ENCODE data around the gene IMMP2L.
A peak's percentile ranks its signal among the peaks of the same experiment; 100 is the strongest.
"Not testable (repeated sequence)": the region's sequence is repeated elsewhere in the genome, so short reads cannot be mapped to it uniquely, and the experiment has no call there.

IMMP2L gene

DNA sequence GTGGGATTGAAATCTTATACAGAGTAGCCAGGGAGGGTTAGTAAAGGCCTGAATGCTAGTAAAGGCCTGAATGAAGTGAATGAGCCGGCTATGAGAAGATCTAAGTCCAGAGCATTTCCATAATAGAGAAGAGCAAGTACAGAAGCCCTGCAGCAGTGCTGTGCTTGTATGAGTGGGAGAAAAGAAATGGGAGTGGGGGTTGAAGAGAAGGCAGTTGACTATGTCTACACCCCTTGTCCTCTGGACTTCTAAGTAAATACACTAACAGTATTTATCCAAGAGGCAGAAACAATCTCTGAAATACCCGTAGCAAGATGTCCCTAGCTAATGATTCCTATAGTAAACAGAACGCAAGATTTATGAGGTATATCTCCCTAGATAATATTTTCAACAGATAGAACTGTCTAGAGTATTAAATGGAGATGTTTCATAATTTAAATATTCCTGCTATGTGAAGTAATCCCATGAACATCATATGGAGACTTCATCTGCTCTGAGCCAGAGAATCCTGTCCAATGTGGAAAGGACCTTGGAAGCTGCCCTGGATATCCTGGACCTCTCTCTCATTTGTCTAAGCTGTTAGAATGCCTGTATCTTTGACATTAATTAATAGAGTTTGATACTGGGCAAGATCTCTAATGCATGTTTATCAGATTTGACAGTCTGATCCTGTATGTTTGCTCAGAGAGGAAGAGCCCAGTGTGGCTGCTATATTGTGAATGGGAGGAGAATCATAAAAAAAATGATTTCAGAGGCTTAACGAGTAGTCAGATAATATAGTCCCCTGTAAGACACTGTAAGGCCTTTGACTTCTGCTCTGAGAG is 299.8 kb downstream of the IMMP2L start:
- DNase-seq, result peak; percentile 29

DNA sequence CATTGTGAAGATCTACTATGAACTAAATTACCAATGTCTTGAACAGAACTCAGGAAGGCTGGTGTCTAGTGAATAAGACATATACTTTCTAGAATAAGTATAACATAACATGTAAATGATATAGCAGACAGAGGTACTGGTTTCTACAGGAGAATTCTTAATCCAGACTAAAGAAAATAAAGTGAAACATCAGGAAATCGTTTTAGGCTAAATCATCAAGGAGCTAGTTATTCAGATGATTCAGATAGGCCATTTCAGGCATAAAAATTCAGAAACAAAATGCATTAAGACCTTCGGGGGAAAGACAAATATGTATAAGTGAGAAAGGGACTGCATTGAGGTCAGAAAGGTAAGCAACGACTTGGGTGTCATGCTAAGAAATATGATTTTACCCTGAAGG is 300.8 kb downstream of the IMMP2L start:
- DNase-seq, result peak; percentile 28

DNA sequence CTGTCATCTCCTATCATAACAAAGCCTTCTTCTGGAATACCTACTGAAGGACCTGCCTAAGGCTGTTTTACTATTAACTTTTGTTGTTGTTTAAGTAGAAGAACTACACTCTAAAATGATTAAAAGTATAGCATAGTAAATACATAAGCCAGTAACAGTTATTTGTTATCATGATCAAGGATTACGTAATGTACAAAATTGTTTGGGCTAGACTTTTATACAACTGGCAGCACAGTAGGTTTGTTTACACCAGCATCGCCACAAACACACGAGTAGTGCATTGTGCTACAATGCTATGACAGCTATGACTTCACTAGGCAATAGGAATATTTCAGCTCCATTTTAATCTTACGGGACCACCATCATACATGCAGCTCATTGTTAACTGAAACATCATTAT is 302.3 kb downstream of the IMMP2L start:
- DNase-seq, result no peak

DNA sequence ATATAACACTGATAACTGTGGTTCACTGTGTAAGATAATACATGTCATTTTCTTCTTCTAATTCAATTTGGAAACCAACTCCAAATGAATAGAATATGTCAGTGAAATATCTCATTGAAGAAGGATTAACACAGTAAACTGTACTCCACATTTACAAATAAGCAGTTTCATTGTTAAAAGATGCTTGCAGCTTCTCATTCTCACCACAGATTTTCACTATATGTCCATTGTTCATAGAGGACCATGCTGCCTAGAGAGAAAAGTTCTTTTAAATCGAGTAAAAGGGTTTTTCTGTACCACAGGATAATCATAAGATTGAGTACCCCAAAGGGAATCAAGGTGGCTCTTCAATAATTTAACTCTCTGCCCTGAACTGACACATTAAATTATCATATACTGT is 305.9 kb downstream of the IMMP2L start:
- DNase-seq, result no peak

DNA sequence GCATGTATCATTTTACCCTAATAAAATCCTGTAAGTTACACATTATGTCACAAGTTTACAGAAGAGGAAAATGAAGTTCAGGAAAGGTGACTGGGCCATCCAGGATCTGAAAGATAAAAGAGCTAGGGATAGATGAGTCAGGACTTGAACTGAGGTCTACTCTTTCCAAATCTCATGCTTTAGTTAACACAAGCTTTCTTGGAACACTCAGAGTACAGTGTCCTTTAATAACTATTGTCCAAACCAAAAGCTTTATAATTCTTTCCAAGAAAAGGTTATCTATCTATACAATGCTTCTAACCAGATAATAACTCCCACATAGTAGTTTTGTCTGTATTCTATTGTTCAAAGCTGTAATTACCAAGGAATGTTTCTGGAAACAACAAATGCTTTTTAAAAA is 306.7 kb downstream of the IMMP2L start:
- no peak for DNase-seq

DNA sequence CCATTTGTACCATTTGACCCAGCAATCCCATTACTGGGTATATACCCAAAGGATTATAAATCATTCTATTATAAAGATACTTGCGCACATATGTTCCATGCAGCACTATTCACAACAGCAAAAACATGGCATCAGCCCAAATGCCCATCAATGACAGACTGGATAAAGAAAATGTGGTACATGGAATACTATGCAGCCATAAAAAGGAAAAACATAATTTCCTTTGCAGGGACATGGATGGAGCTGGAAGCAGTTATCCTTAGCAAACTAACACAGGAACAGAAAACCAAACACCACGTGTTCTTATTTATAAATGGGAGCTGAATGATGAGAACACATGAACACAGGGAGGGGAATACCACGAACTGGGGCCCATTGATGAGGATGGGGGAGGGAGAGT is 310.9 kb downstream of the IMMP2L start:
- not testable (repeated sequence) for DNase-seq

DNA sequence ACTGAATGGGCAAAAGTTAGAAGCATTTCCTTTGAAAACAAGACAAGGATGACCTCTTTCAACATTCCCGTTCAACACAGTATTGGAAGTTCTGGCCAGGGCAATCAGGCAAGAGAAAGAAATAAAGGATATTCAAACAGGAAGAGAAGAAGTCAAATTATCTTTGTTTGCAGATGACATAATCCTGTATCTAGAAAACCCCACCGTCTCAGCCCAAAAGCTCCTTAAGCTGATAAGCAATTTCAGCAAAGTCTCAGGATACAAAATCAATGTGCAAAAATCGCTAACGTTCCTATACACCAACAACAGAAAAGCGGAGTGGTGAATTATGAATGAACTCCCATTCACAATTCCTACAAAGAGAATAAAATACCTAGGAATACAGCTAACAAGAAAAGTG is 312.5 kb downstream of the IMMP2L start:
- not testable (repeated sequence) for DNase-seq

DNA sequence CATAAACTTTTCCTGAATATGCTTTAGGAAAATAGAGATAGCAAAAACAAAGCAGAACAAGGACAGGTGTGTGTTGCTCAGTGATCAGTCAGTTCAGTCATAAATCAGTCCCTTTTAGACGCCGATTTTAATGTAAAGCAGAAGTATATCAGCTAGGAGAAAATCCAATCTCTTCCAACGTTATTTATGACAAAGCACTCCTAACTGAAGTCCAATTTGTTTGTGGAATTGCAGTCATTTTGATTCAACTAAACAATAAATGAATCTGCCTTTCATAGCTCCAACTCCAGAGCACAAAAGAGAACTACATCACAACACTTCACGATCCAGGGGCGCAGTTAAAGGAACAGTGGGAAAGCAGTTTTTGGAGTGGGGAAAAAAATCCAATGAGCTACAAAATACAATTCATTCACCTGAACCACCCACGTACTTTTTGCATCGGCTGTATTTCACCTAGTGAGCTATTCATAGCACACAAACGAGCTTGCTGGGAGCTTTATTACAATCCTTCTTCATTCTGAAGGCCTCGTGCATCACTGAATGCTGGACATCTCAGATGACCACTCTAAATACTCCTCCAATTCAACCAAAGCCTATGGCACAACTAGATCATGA is 320.0 kb downstream of the IMMP2L start:
- no peak for DNase-seq

DNA sequence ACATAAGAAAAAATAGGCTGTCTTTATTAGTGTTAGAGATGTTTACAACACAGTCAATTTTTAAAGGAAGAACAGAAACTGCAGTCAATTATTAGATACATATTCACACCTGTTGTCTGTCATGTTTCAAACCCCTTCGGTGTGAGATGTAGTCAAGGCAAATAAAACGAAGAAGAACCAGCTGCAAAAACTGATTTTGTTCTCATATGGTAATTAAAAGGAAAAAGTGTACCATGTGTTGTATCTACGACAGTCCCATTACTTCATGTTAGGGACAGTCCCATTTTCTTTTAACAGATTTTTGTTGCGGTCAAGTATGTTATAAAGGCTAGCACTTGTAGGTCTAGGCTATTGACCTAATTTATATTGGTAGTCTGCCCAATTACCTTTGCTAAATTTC is 321.9 kb downstream of the IMMP2L start:
- no peak for DNase-seq

DNA sequence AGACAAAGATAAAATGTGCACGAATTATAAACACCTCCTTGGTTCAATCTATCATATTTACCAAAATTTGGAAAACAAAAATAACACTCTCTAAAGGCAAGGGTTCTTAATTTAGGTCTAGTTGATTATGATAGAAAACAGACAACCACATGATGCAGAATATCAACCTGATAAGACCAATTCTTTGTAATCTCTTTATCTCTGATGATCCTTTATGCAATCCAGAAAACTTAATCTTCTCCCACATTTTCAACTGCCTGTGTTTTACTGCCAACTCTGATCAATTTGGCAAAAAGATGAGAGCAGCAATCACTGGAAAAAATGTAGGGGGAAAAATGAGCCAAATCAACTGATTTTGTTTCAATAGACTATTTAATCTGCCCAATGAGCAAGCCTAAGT is 322.9 kb downstream of the IMMP2L start:
- no peak for DNase-seq

DNA sequence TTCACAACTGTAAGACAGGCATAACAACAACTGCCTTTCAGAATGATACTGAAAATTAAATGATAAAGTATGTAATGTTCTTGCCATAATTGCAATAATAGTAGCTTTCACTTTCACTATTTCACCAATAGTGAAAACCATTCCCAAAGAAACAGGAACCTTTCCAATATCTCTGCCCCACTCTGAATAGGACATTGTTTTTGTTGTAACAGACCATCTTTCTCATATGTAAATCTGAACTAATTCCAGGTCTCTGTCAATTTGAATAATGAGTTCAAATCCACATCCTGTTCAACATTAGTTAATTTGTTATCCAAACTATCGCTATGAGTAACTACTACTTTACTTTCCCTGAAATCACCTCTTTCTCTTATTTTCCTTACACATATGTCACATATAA is 323.4 kb downstream of the IMMP2L start:
- peak; percentile 28 for DNase-seq

DNA sequence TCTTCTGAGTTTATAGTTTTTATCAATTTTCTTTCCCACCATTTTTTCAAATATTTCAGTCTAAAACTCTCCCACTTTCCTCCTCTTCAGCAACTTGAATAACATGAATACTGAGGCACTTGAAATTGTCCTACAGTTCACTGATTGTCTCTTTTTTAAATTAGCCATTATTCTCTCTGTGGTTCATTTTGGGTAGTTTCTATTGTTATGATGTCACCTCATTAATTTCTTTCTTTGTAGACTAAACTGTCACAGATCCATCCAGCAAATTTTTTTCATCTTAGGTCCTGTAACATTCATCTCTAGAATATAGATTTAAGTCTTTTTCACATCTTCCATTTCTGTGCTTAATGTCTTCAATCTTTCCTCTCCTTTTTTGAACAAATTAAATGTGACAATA is 326.6 kb downstream of the IMMP2L start:
- DNase-seq, result no peak

DNA sequence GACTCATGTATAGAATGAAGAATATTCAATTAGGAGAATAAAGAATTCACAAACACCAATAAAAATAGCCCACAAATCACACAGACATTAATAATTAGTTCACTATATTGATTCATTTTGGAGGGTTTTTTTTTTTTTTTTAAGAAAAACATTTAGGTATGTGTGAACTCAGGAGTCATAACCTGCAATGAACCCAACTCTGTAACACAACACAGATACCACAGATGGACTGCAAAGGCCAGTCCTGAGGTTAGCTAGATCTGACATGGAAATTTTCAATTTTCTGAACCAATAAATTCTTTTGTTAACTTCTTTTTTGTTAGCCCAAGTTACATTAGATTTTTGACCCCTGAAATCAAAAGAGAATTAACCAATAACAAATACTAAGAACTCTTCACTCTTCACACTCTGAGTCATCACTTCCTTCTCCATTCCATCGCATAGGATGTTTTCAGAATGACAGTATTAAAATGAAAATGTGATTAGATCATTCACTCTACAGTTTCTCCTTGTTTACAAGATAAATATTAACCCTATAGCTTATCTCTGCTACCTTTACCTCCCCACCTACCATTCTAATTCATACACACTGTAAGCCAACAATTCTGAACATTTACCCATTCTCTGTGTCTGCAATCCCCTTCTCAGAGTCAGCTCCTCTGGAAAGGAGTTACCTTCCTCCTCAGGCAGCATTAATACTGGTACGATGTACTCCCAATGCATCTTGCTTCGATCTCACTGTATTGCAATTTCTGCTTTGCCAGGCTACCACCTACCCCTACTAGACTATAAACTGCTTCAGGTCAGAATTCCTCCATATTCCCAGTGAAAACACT is 329.8 kb downstream of the IMMP2L start:
- DNase-seq, result peak; percentile 68

DNA sequence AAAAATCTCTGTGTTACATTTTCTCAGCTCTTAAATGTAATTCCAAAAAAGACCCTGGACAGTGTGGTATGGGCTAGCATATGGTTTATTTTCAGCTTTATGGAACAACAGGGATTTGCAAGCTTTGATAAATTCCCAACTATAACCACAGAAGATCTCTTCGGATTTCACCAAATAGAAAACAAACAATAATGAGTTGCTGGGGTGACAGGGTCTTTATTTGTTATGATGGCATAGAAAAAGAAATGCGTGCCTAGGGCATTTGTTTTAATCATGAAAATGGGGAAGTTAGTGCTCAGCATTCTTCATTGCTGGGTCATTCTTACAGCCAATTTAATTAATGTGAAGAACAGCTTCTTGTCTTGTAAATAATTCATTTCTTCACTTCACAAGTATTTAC is 332.4 kb downstream of the IMMP2L start:
- peak; percentile 28 for DNase-seq

DNA sequence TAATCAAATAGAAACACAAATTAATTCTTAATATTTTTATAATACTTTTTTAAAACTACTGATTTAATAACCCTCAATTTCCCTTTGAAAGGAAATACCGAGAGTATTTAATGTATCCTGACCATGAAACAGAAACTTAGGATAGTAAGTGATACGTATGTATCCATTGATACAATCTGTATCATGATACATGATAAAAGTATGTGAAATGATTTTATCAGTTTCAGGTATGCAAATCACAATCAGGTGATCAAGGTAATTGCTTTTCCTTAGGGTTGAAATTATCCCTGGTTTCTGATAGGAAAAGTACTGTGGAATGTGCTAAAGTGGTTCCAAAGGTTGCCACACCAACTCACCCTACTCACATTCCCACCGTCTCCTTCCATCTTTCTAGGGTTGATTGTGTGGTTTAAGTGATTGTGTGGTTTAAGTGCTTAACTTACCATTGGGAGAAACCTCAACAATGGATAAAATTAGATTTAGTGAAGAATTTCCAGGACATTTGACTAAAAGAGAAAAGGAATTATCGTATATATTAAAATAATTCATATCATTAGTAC is 333.0 kb downstream of the IMMP2L start:
- DNase-seq, result no peak

DNA sequence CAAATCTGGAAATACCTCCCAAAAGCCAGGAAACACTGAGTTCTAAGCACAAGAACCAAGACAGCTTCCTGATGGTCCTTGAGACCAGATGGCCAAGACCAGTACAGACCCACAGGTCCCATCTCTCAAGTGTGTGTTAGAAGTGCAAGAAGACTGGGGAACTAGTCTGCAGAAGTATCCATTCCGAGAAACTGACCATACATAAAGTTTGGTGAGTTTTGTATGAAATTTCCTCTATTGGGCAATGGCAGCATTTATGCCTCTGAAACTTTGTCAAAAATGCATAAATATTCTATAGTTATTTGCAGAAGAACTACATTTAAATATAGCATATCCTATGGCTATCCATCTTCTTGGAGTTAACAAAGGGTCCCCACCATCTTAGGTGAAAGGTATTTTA is 333.9 kb downstream of the IMMP2L start:
- DNase-seq, result no peak

DNA sequence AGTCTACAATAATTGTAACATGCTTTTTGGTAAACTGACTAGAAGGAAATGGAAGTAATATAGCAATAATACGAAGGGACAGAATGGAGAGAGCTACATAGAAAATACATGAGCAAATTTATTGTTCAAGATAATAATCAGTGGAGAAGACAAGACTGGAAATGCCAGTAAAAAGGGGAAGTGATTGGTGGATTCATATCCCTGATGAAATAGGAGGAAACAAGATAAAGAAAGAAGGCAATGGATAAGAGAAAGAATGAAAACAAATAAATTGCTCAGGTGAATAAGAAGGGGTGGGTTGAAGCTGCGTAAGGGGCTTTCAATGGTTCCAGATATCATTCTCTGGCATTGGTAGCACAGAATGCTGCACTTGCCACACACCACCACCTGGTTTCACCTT is 335.5 kb downstream of the IMMP2L start:
- no peak for DNase-seq

DNA sequence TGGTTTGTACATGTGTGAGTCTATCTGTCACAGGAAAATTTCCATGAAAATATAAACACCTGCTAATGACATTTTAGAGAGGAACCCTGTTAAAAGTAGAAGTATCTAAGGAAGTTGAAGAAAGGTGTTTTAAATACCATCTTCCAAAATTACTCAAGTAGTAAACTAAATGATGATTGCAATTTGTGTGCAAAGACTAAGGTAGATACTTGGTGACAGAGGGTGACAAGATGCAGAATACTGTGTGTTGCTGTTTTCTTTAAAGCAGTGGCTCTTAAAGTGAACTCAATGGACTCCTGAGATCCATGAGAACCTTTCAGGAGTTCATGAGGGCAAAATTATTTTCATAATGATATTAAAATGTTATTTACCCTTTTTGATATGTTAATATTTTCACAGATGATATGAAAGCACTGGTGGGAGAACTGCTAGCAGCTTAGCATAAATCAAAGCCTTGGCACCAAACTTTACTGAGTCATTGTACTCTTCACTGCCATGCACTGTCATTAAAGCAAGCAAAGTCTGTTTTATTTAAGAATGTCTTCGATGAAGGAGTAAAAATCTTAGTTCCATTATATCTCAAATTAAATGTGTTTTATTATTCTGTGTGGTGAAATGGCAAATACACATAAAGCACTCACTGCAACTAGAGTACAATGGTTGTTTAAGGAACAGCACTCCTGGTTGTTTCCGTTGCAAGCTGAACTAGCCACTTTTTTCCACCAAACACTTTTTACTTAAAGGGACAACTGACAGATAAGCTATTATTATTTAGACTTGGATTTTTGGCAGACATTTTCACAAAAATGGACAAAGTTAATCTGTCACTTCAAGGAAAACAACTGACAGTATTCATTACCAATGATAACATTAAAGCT is 337.7 kb downstream of the IMMP2L start:
- DNase-seq, result no peak

DNA sequence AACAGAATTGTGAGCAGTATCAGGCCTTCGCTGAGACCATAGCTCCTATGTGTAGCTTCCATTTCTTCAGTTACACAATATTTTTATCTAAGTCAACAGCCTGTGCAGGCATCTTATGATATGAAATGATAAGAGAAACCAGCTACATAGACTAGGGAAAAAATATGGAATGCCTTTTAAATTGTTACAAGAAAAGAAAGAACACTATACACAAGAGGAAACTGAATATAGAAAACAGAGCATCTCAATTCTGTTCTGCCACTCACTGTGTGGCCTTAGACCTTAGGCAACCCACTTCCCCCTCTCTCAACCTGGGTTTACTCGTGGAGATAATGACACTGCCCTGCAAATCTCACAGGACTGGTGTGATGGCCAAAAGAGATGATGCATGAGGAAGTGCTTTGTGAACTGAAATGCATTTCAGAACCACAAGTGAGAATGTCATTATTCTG is 338.5 kb downstream of the IMMP2L start:
- DNase-seq, result no peak

DNA sequence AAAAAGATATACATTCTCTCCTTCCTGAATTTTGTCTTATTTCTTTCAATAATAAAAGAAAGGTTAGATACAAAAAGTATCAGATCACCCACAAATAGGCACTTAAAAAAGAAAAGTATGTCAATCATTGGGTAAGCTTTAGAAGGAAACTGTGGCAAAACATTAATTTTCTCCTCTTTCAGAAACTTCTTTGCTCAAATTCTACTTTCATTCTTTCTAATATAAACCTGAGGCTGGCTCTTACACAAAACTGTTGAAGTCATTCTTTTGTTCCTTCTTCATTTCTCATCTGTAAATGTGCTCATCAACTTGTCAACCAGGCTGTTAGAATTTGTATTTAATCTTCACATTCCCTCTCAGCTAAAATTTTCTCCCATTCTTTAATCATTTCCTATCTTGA is 346.7 kb downstream of the IMMP2L start:
- no peak for DNase-seq

DNA sequence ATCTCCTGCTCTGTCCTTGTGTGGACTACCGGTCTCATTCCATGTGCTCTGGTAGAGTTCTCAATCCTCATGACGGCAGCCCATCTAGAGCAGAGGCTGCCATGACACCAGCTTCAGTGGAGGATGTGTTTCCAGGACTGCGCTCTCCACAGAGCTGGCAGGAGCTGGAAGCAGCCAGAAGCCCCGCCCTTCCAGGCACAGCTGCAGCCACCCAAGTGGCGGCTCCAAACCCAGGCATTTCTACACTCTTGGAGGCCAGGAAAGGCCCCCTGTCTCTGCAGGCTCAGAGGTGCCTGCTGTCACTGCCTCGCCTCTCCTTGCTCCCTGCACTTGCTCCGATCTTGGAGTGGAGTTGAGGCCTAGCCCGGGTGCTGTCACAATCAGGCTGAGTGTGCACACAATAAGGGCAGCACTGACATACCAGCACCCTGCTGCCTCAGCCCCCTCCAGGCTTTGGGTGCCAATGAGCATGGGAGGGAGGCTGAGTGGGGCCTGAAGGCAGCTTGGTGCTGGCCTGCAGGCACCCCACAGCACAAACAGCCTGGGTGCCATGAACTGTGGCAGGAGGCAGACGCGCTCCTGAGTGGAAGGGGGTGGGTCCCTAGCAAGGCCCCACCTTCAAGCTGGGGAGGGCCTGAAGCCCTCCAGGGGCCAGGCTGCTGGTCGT is 349.3 kb downstream of the IMMP2L start:
- no peak for DNase-seq
